H9 (cell line): ENCODE measurements around the gene AVPR2. TPM values are rescaled to one million over a fixed set of nuclear protein-coding genes. Genes with fewer than 3 reads are reported as not detected.

Source experiments
- DNase-seq: peaks from one replicate; pipeline ENCODE4 v3.0.0-alpha.2; 2017
- H2AFZ ChIP-seq: one replicate; pipeline ENCODE4 v1.6.1; 2013; ENCODE audit warnings: mild to moderate bottlenecking, low read length, control low read depth, moderate library complexity
- H2AK5ac ChIP-seq: 2 replicates; pipeline ENCODE4 v1.6.1; 2013; ENCODE audit warnings: low read length, control low read depth, mixed read lengths; ENCODE audit not compliant: insufficient read length
- H2BK120ac ChIP-seq: one replicate; pipeline ENCODE4 v1.6.1; 2013; ENCODE audit warnings: low read depth, mild to moderate bottlenecking, low read length, control low read depth, inconsistent platforms; ENCODE audit not compliant: poor library complexity, severe bottlenecking
- H2BK12ac ChIP-seq: 2 replicates; pipeline ENCODE4 v1.6.1; 2013; ENCODE audit warnings: low read length, control low read depth, mixed read lengths, low read depth; ENCODE audit not compliant: insufficient read length
- H2BK15ac ChIP-seq: 2 replicates; pipeline ENCODE4 v1.6.1; 2013; ENCODE audit warnings: low read depth, low read length, control low read depth
- H2BK20ac ChIP-seq: one replicate; pipeline ENCODE4 v1.6.1; 2013; ENCODE audit warnings: low read depth, mild to moderate bottlenecking, low read length, control low read depth, inconsistent platforms; ENCODE audit not compliant: poor library complexity, severe bottlenecking
- H2BK5ac ChIP-seq: 2 replicates; pipeline ENCODE4 v1.6.1; 2013; ENCODE audit warnings: low read length, control low read depth, mixed read lengths; ENCODE audit not compliant: insufficient read length
- H3K14ac ChIP-seq: 2 replicates; pipeline ENCODE4 v1.6.1; 2013; ENCODE audit warnings: low read length, control low read depth; ENCODE audit not compliant: insufficient read depth
- H3K18ac ChIP-seq: 2 replicates; pipeline ENCODE4 v1.6.1; 2013; ENCODE audit warnings: low read depth, mild to moderate bottlenecking, mixed read lengths, low read length, control low read depth; ENCODE audit not compliant: insufficient read length
- H3K23ac ChIP-seq: 2 replicates; pipeline ENCODE4 v1.6.1; 2013; ENCODE audit warnings: low read length, control low read depth, mixed read lengths, low read depth; ENCODE audit not compliant: insufficient read length
- H3K23me2 ChIP-seq: 2 replicates; pipeline ENCODE4 v1.6.1; 2013; ENCODE audit warnings: low read depth, mild to moderate bottlenecking, mixed read lengths, low read length, control low read depth; ENCODE audit not compliant: insufficient read length, poor library complexity, severe bottlenecking
- H3K27ac ChIP-seq: 2 replicates; pipeline ENCODE4 v1.5.1; 2013; ENCODE audit warnings: low read length, control low read depth, mixed read lengths, low read depth; ENCODE audit not compliant: insufficient read length
- H3K27me3 ChIP-seq: 2 replicates; pipeline ENCODE4 v1.6.1; 2013; ENCODE audit warnings: low read length, control low read depth, inconsistent platforms; ENCODE audit not compliant: insufficient read depth
- H3K4ac ChIP-seq: 2 replicates; pipeline ENCODE4 v1.6.1; 2013; ENCODE audit warnings: low read depth, mild to moderate bottlenecking, control low read depth, inconsistent platforms, low read length, moderate library complexity
- H3K4me1 ChIP-seq: 2 replicates; pipeline ENCODE4 v1.6.1; 2013; ENCODE audit warnings: low read length, control low read depth, inconsistent platforms; ENCODE audit not compliant: insufficient read depth
- H3K4me2 ChIP-seq: 2 replicates; pipeline ENCODE4 v1.6.1; 2013; ENCODE audit warnings: low read length, control low read depth, mixed read lengths; ENCODE audit not compliant: insufficient read length, insufficient read depth
- H3K56ac ChIP-seq: 2 replicates; pipeline ENCODE4 v1.6.1; 2013; ENCODE audit warnings: low read depth, mild to moderate bottlenecking, mixed read lengths, low read length, control low read depth; ENCODE audit not compliant: insufficient read length
- H3K79me1 ChIP-seq: 2 replicates; pipeline ENCODE4 v1.6.1; 2013; ENCODE audit warnings: low read depth, mild to moderate bottlenecking, moderate library complexity, low read length, control low read depth, inconsistent platforms; ENCODE audit not compliant: insufficient read depth, poor library complexity, severe bottlenecking
- H3K79me2 ChIP-seq: 2 replicates; pipeline ENCODE4 v1.6.1; 2013; ENCODE audit warnings: low read length, control low read depth, inconsistent platforms; ENCODE audit not compliant: insufficient read depth
- H3K9ac ChIP-seq: 2 replicates; pipeline ENCODE4 v1.6.1; 2013; ENCODE audit warnings: low read length, control low read depth, mixed read lengths; ENCODE audit not compliant: insufficient read length; ENCODE audit errors: extremely low read depth
- H3K9me3 ChIP-seq: one replicate; pipeline ENCODE4 v1.6.1; 2013; ENCODE audit warnings: low read depth, low read length, inconsistent platforms; ENCODE audit not compliant: control insufficient read depth
- H3T11ph ChIP-seq: one replicate; pipeline ENCODE4 v1.6.1; 2013; ENCODE audit warnings: mild to moderate bottlenecking, low read length, control low read depth, inconsistent platforms
- H4K20me1 ChIP-seq: one replicate; pipeline ENCODE4 v1.6.1; 2013; ENCODE audit not compliant: control insufficient read depth, insufficient read length, insufficient read depth
- H4K5ac ChIP-seq: 2 replicates; pipeline ENCODE4 v1.6.1; 2013; ENCODE audit warnings: low read depth, mild to moderate bottlenecking, mixed read lengths, low read length, control low read depth; ENCODE audit not compliant: insufficient read length
- H4K8ac ChIP-seq: replicated peaks from 2 replicates; pipeline ENCODE4 v1.6.1; 2013; ENCODE audit warnings: low read length, control low read depth, mixed read lengths, low read depth; ENCODE audit not compliant: insufficient read length
- H4K91ac ChIP-seq: 2 replicates; pipeline ENCODE4 v1.6.1; 2013; ENCODE audit warnings: low read depth, mild to moderate bottlenecking, moderate library complexity, mixed read lengths, low read length, control low read depth; ENCODE audit not compliant: insufficient read length
- H3K27ac Mint-ChIP-seq, 3 experiments: 2 replicates in 2 of 3; 3 replicates in 1 of 3; pipeline ENCODE4 v1.8.0; 2020 to 2021; ENCODE audit warnings: mixed read lengths in 3 of 3, mild to moderate bottlenecking in 1 of 3, moderate library complexity in 1 of 3
- H3K27me3 Mint-ChIP-seq: 2 replicates; pipeline ENCODE4 v1.8.0; 2021; ENCODE audit warnings: low read depth, mild to moderate bottlenecking, moderate library complexity, mixed read lengths
- H3K36me3 Mint-ChIP-seq, 3 experiments: 2 replicates in 2 of 3; 3 replicates in 1 of 3; pipeline ENCODE4 v1.8.0; 2020 to 2021; ENCODE audit warnings: low read depth in 3 of 3, mixed read lengths in 3 of 3; ENCODE audit not compliant: insufficient read depth in 1 of 3
- H3K4me1 Mint-ChIP-seq, 2 experiments: 2 replicates each; pipeline ENCODE4 v1.8.0; 2020; ENCODE audit warnings: mixed read lengths in 2 of 2
- H3K4me3 Mint-ChIP-seq, 2 experiments: 2 replicates in 1 of 2; 3 replicates in 1 of 2; pipeline ENCODE4 v1.8.0; 2020 to 2021; ENCODE audit warnings: mild to moderate bottlenecking in 2 of 2, mixed read lengths in 2 of 2, moderate library complexity in 1 of 2
- H3K9me3 Mint-ChIP-seq, 2 experiments: 2 replicates in 1 of 2; 3 replicates in 1 of 2; pipeline ENCODE4 v1.8.0; 2020; ENCODE audit warnings: mild to moderate bottlenecking in 2 of 2, mixed read lengths in 2 of 2, moderate library complexity in 1 of 2
- WGBS: extraction: QIAGEN DNeasy Blood & Tissue Kit; methylation state at CpG from one replicate; pipeline ENCODE4 v1.1.7; 2013; ENCODE audit warnings: missing lambda C conversion rate, low lambda C conversion rate, mixed read lengths; ENCODE audit not compliant: insufficient read length; ENCODE audit errors: extremely low coverage; 5-methylcytosine and 5-hydroxymethylcytosine counted together
- total RNA-seq: library from RNA; stranded (reverse); gene quantifications from 2 replicates; pipeline ENCODE4 v1.2.1, GENCODE V29; 2021
- TF ChIP-seq, protein P1 (sequence below): fragments of 200-600 bp; sonication (generic); conservative IDR thresholded peaks from 3 replicates; pipeline ENCODE4 v1.8.0; 2021; ENCODE audit warnings: antibody characterized with exemption, mild to moderate bottlenecking

Gene AVPR2
- total RNA-seq, 1 experiment from 2014 or later: not detected

DNA sequence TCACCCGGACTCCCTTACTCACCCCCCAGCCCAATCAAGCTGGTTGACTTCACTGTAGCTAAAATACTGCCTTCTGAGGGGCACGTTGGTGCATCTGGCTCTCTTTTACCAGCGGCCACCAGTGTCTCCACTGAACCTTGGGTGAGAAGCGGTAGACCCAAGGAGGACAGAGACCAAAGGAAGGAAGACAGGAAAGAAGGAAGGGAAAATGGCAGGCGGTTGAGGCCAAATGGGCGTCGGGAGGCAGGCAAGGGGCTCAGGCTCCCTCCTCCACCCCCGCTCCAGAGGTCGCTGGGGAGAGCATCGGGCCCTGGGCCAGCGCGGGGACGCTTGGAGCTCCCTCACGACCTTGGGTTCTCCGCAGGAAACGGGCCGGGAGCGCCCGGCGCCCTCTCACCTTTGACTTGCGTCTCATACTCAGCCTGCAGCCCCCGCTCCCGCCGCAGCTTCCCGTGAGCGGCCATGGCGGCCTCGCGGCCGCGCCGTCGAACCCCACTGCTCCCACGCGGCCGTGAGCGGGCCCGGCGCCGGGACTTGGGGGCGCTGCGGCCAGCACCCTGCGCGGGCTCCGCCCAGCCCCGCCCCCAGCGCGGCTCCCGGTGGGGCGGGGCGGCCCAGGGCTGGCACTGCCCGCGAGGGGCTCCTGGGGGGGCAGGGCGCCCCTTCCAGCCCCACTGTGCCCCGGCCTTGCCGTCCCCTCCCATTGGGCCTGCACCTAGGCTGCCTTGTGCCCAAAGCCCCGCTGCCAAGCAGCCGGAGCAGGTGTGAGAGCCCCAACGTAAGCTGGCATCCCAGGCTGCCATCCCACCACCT is 21.5 kb downstream of the AVPR2 start, which contains the start of gene ARHGAP4:
Gene ARHGAP4, minus strand, starts transcription at position 526 of the 813 bp plus-strand sequence. Its CDS starts 62 bp downstream, at position 464.
- peaks cover 22% of the 10 kb centered on the region for H3K23me2 ChIP-seq
- no peak within 1 kb of the TSS for H4K8ac ChIP-seq
- no peaks in the 10 kb centered on the region for H4K20me1 ChIP-seq
- Mint-ChIP-seq H3K27ac (peak within 1 kb of the TSS; percentile 72 to 94 (median 94); a peak in 4 of 7 replicates), H3K9me3 (peaks cover 47 to 64% of the 10 kb centered on the region in 2 experiments), H3K4me3 (peak within 1 kb of the TSS; percentile 77 to 83), H3K27me3 (no peaks in the 10 kb centered on the region; the same call in none of the 2 replicates), H3K4me1 (peaks cover 13 to 34% of the 10 kb centered on the region in 2 experiments), H3K36me3 (peaks cover 12 to 21% (median 15%) of the 10 kb centered on the region in 3 experiments)
- H3K9ac ChIP-seq: peak within 1 kb of the TSS; percentile 25
- no peaks in the 10 kb centered on the region for H3K79me1 ChIP-seq
- no peak within 1 kb of the TSS for H3K23ac ChIP-seq
- H2AK5ac ChIP-seq: no peak within 1 kb of the TSS
- H2AFZ ChIP-seq: no peak within 1 kb of the TSS
- H2BK20ac ChIP-seq: no peak within 1 kb of the TSS
- H3K14ac ChIP-seq: peak within 1 kb of the TSS; percentile 82; the same call in 1 of the 2 replicates
- H2BK15ac ChIP-seq: no peak within 1 kb of the TSS
- peak within 1 kb of the TSS; percentile 63 for H3K4me2 ChIP-seq
- no peak within 1 kb of the TSS for H3K56ac ChIP-seq
- H3K18ac ChIP-seq: peak within 1 kb of the TSS; percentile 78
- WGBS: no CpG with 5 or more reads among the region's 59 CpGs
- H4K5ac ChIP-seq: no peak within 1 kb of the TSS
- H3K27ac ChIP-seq: no peak within 1 kb of the TSS
- no peak within 1 kb of the TSS for H3K4ac ChIP-seq
- no peaks in the 10 kb centered on the region for H3K4me1 ChIP-seq
- H3K79me2 ChIP-seq: no peaks in the 10 kb centered on the region
- H3T11ph ChIP-seq: no peak within 1 kb of the TSS
- H2BK5ac ChIP-seq: no peak within 1 kb of the TSS
- H3K9me3 ChIP-seq: peaks cover 5% of the 10 kb centered on the region
- peak; percentile 39 for DNase-seq
- no peaks in the 10 kb centered on the region for H3K27me3 ChIP-seq
- H4K91ac ChIP-seq: no peak within 1 kb of the TSS
- no peak within 1 kb of the TSS for H2BK12ac ChIP-seq
- H2BK120ac ChIP-seq: no peak within 1 kb of the TSS
- TF ChIP-seq, protein P1, sequence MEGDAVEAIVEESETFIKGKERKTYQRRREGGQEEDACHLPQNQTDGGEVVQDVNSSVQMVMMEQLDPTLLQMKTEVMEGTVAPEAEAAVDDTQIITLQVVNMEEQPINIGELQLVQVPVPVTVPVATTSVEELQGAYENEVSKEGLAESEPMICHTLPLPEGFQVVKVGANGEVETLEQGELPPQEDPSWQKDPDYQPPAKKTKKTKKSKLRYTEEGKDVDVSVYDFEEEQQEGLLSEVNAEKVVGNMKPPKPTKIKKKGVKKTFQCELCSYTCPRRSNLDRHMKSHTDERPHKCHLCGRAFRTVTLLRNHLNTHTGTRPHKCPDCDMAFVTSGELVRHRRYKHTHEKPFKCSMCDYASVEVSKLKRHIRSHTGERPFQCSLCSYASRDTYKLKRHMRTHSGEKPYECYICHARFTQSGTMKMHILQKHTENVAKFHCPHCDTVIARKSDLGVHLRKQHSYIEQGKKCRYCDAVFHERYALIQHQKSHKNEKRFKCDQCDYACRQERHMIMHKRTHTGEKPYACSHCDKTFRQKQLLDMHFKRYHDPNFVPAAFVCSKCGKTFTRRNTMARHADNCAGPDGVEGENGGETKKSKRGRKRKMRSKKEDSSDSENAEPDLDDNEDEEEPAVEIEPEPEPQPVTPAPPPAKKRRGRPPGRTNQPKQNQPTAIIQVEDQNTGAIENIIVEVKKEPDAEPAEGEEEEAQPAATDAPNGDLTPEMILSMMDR: no peak
